ENCODE data around the gene CUX1. TPM values are rescaled to one million over a fixed set of nuclear protein-coding genes. Genes with fewer than 3 reads are reported as not detected.
A peak's percentile ranks its signal among the peaks of the same experiment; 100 is the strongest.

CUX1 gene
- total RNA-seq, 1 experiment from 2014 or later: 36.5 TPM

DNA sequence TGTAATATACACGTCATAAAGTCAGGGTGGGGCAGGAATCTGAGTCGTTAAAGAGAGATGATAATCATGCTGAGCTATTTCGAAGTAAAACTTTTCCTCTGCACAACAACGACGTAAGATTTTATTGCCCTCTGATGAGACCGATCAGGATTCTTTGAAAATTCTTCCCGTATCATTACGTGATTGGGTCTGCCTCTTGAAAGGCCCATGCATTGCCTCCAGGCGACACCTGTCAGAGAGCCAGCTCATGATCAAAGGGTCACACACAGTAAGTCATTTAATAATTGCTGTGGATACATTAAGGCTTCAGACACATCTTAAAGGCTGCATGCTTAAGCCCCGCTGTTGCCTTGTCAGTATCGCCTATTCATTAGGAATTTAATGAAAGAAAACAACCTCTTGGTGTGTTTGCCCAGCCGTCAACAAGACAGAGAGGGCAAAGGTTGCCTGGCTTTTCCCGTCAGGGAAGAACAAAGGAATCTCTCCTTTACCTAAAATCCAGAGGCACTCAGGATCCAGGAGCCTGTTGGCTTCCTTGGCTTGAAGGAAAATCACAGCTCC is 280.3 kb downstream of the CUX1 start:
- no peak for DNase-seq (ENCODE audit: low spot score)

DNA sequence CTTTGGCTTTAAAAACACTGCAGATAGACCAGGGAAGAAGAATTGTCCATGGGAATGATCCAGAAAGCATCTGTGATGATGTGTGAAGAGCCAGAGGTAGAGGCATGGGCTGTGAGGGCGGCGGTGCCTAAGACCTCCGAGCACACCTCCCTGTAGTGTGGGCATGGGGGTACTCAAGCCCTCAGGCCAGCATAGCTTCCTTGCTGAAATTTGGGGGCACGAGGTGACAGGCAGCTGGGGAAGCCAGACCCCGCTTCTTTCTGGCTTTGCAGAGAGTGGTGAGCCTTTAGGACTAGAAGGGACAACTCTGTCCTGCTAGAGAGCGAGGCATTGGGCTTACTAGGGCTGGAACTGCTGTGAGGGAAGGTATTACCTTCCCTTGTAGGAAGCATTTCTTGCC is 281.6 kb downstream of the CUX1 start:
- no peak for DNase-seq (ENCODE audit: low spot score)

DNA sequence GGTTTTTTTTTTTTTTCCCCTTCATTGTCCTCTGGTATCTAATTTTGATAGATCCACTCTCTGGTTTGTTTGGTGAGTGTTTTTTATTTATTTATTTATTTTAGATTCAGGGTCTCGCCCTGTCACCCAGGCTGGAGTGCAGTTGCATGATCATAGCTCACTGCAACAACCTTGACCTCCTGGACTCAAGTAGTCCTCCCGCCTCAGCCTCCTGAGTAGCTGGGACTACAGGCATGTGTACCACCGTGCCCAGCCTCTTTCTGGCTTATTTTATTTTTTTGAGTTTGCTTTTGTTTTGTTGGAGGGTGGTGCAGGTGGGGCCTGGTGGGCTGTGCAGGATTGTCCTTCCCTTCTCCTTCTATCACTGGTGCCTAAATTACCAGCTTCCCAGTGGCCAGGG is 282.0 kb downstream of the CUX1 start:
- DNase-seq (ENCODE audit: low spot score): no peak

DNA sequence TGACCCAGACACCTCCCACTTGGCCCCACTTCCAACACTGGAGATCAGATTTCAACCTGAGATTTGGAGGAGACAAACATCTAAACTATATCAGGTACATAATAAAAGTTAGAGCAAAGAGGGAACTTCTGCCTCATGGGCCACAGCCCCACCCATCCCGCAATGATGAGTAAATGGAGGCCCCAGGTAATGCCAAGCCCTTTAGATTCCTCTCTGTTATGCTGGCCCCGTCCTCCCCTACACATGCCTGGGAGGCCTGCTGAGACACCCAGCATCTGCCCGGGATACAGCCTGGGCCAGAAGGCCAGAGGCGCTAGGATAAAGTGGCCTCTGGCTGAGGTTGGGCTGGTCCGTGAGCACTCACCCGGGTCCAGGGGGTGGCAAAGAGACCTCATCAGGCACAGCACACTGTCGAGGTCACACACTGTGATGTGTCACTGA is 283.7 kb downstream of the CUX1 start:
- no peak for DNase-seq (ENCODE audit: low spot score)

- no peak for DNase-seq (ENCODE audit: low spot score)
These were observed 284.5 kb downstream of the CUX1 start for GRCh38 chr7:102101926-102102325.

DNA sequence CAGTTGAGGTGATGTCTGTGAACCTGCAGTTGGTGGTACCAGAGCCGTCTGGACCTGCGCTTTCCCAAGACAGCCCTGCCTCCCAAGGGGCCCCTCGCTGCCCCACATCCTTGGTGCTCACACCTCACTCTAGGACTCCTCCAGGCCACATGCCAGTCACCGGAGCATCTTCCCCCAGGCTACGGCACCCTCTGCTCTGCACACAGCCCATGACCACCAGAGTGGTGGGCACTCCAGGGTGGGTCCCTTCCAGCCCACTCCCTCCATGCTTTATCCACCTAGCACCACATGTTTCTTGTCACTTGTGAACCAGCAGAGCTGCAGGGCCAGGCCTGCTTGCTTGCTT is 285.6 kb downstream of the CUX1 start:
- no peak for DNase-seq (ENCODE audit: low spot score)

- DNase-seq (ENCODE audit: low spot score): no peak
These were observed 286.8 kb downstream of the CUX1 start for GRCh38 chr7:102104245-102104644.

GRCh38 chr7:102106625-102107024 is 289.2 kb downstream of the CUX1 start:
- no peak for DNase-seq (ENCODE audit: low spot score)

- no peak for DNase-seq (ENCODE audit: low spot score)
These were observed 290.2 kb downstream of the CUX1 start for GRCh38 chr7:102107474-102108104.

GRCh38 chr7:102111061-102112041 is 293.9 kb downstream of the CUX1 start:
- DNase-seq (ENCODE audit: low spot score): no peak

DNA sequence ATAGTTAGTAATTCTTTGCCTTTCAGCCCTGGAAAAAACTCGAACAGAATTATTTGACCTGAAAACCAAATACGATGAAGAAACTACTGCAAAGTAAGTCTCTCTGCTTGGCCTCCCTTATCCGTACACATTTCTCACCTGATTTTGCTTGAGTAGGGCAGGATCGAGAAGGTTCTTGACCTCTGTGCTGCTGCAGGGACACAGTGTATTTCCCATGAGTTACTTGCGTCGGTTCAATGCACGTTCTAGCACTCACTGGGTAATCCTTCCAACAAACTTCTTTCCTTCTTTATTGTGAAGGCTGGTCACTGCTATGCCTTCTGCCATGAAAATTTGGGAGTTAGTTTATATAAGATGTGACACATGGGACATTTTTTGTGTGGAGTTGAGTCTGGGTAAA is 297.8 kb downstream of the CUX1 start:
- DNase-seq (ENCODE audit: low spot score): no peak

- no peak for DNase-seq (ENCODE audit: low spot score)
These were observed 298.5 kb downstream of the CUX1 start for GRCh38 chr7:102115931-102116330.

GRCh38 chr7:102117743-102118142 is 300.3 kb downstream of the CUX1 start:
- DNase-seq (ENCODE audit: low spot score): peak; percentile 59

- no peak for DNase-seq (ENCODE audit: low spot score)
These were observed 301.8 kb downstream of the CUX1 start for GRCh38 chr7:102119213-102119651.

- DNase-seq (ENCODE audit: low spot score): no peak
These were observed 302.5 kb downstream of the CUX1 start for GRCh38 chr7:102119925-102120324.

- DNase-seq (ENCODE audit: low spot score): no peak
These were observed 303.3 kb downstream of the CUX1 start for GRCh38 chr7:102120666-102121195.

GRCh38 chr7:102122026-102122425 is 304.6 kb downstream of the CUX1 start:
- DNase-seq (ENCODE audit: low spot score): peak; percentile 76

DNA sequence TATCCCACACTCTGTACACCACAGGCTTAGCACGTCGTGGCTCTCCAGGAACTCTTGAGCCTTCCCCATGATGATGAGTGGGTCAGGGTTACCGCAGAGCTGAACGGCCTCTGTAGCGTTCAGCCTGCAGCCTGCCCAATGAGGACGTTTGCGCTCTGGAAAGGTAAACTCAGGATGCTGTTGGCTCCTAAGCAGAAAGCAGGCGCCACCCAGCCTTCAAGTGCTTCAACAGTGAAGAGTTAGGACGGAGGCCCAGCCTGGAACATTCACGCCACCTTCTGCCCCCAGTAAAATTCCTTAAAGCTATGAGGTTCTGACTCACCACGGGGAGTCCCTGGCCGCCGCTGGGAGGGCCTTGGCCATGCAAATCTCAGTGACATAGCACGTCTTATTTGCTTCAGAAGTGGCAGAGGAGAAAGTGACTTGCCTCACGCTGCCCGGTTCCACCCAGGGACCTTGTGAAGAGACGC is 307.7 kb downstream of the CUX1 start:
- DNase-seq (ENCODE audit: low spot score): peak; percentile 96

DNA sequence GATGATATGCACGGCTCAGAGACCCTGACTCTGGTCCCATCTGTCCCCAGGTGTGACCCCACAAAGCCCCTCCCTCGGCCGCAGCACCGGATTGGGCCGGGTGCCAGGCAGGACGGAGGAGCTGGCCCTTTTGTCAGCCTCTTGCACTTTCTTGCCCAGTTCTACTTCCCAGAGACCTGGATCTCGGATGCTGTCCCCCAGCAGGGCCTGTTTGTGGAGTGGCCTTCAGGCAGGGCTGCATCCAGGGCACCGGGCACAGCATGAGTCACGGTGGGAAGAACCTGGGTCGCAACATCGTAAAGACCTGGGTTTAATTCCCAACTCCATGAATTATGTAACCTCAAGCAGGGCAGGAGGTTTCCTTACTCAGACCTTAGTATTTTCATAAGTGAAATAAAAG is 310.9 kb downstream of the CUX1 start:
- no peak for DNase-seq (ENCODE audit: low spot score)

DNA sequence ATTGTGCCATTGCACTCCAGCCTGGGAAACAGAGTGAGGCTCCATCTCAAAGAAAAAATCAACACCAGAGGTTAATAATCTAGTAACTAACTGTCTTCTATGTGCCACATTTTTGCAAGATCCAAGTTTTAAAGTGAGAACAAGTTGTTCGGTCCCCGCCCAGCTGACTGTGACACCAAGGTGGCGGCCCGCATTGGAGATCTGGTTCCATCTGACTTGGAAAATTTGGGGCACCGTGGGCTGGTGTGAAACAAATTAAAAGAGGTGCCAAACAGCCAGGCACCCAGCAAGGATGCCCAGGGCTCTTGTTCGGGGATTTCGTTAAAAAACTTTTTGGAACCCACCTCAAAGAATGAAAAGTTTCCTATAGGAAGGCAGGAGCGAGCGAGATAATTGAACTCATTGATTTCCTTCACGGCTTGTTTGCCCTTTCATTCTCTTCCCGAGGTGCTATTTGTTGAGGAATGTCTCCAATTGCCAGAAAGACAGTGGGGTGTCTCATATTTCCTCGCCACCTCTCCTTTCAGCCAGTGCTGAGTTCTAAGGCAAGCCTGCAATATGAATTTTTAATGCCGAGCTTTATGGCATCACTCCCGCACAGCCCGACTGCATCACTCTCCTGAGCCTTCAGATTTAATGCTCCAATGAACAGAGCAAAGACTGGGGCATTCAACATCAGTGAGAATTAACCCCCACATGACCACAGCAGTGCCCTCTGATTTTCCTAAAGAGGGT is 312.4 kb downstream of the CUX1 start:
- no peak for DNase-seq (ENCODE audit: low spot score)

DNA sequence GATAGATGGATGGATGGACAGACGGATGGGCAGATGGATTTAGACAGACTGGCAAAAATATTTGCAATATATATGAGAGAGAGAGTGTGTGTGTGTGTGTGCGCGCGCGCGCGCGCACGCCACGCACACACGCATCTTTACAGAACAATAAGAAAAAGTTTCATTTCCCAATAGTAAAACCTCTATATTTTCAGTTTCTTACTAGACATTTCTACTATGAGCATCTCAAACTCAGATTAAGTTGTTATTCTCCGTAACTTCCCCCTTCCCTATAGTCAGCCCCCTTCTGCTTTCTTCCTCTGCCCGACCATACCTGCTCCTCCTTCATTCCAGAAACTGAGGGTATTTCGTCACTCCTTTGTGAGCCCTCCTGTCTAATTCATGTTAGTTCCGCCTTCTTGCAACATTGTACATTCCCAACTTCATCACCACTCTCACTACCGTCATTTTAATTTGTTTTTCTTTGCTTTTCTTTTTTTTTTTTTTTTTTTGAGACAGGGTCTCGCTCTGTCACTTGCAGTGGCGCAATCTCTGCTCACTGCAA is 314.9 kb downstream of the CUX1 start:
- DNase-seq (ENCODE audit: low spot score): no peak

Data from A172 (cell line).